GM12878 (cell line): ENCODE results near the gene INPP1. TPM values are rescaled to one million over a fixed set of nuclear protein-coding genes. Genes with fewer than 3 reads are reported as not detected.
A peak's percentile ranks its signal among the peaks of the same experiment; 100 is the strongest.

Experiments
- ATAC-seq: fragments of 200-7000 bp; cut with Tn5 transposase; 3 replicates; pipeline ENCODE4 v1.9.1; 2020; ENCODE audit warnings: mild to moderate bottlenecking, moderate library complexity
- Bru-seq: library from RNA; stranded (reverse); fragments of 400-500 nt; gene quantifications from one replicate; lab custom pipeline; 2021; lab: Mats Ljungman, UMichigan
- BruChase-seq, 2 experiments: library from RNA; stranded (reverse); fragments of 400-500 nt; gene quantifications; one replicate each; lab custom pipeline; 2021; lab: Mats Ljungman, UMichigan
- BruUV-seq: library from RNA; stranded (reverse); fragments of 400-500 nt; replicated peaks from 2 replicates; lab custom pipeline; 2021; lab: Mats Ljungman, UMichigan
- CTCF ChIA-PET: fragments of 300-600 bp; sonication (Branson Sonifier 250); formaldehyde crosslinking; extraction: SDS; loops from one replicate; lab custom pipeline; 2021; ENCODE audit warnings: inconsistent platforms; lab: Yijun Ruan, JAX
- POLR2A ChIA-PET: fragments of 350-600 bp; formaldehyde crosslinking; extraction: SDS; loops from one replicate; lab custom pipeline; 2021; ENCODE audit warnings: inconsistent platforms; lab: Charles Lee
- RAD21 ChIA-PET: fragments of 300-600 bp; sonication (Branson Sonifier 250); formaldehyde crosslinking; loops from one replicate; lab custom pipeline; 2023; ENCODE audit warnings: antibody characterized with exemption; ENCODE audit not compliant: unreplicated experiment; lab: Charles Lee
- SMC1A ChIA-PET: fragments of 300-600 bp; sonication (Branson Sonifier 250); formaldehyde crosslinking; loops from one replicate; lab custom pipeline; 2023; ENCODE audit not compliant: unreplicated experiment, uncharacterized antibody; lab: Charles Lee
- DNase-seq: peaks from one replicate; pipeline ENCODE4 v3.0.0-alpha.2; 2011; ENCODE audit warnings: low read depth, low spot score
- FAIRE-seq: peaks from 3 replicates; lab custom pipeline; 2011; peaks lifted over from hg19 to GRCh38; lab: Jason Lieb, UNC
- H2AFZ ChIP-seq: 2 replicates; pipeline ENCODE4 v1.6.0; 2011; ENCODE audit warnings: low read depth, low read length, control low read depth; ENCODE audit not compliant: control insufficient read depth
- H3K27ac ChIP-seq: 2 replicates; pipeline ENCODE4 v1.5.1; 2011; ENCODE audit warnings: control low read depth; ENCODE audit not compliant: control insufficient read depth, insufficient read depth
- H3K27me3 ChIP-seq, 2 experiments: replicated peaks in 1 of 2; 2 replicates each; pipeline versions ENCODE4 v1.6.0 to v1.6.1; 2011; ENCODE audit warnings: low read length in 1 of 2; ENCODE audit not compliant: control insufficient read depth in 2 of 2, insufficient read depth in 2 of 2
- H3K36me3 ChIP-seq, 2 experiments: 2 replicates each; pipeline ENCODE4 v1.5.1; 2011; ENCODE audit warnings: low read length in 1 of 2; ENCODE audit not compliant: control insufficient read depth in 2 of 2, insufficient read depth in 2 of 2
- H3K4me1 ChIP-seq: 2 replicates; pipeline ENCODE4 v1.6.1; 2011; ENCODE audit warnings: mild to moderate bottlenecking, low read length, moderate library complexity, mixed read lengths; ENCODE audit not compliant: control insufficient read depth, insufficient read depth
- H3K4me2 ChIP-seq: 2 replicates; pipeline ENCODE4 v1.6.0; 2011; ENCODE audit warnings: control low read depth; ENCODE audit not compliant: control insufficient read depth, insufficient read depth
- H3K4me3 ChIP-seq: fragments of 200-600 bp; sonication (generic); 2 replicates; pipeline ENCODE4 v1.5.1; 2016
- H3K79me2 ChIP-seq: 2 replicates; pipeline ENCODE4 v1.6.0; 2011; ENCODE audit warnings: low read length; ENCODE audit not compliant: control insufficient read depth, insufficient read depth
- H3K9ac ChIP-seq: 2 replicates; pipeline ENCODE4 v1.8.0; 2011; ENCODE audit warnings: low read length, control low read depth, mixed read lengths; ENCODE audit not compliant: control insufficient read depth, insufficient read depth
- H3K9me3 ChIP-seq: replicated peaks from 3 replicates; pipeline ENCODE4 v1.5.1; 2011; ENCODE audit warnings: mild to moderate bottlenecking, low read length; ENCODE audit not compliant: control insufficient read depth, insufficient read depth
- H4K20me1 ChIP-seq: 2 replicates; pipeline ENCODE4 v1.6.0; 2011; ENCODE audit not compliant: control insufficient read depth, insufficient read depth
- ASH2L ChIP-seq: fragments of 300-600, 200-600 bp; sonication (generic); IDR thresholded peaks from 2 replicates; pipeline ENCODE4 v1.6.1; 2017; ENCODE audit warnings: low read depth, mild to moderate bottlenecking, borderline replicate concordance
- BACH1 ChIP-seq: fragments of 450-650 bp; IDR thresholded peaks from 2 replicates; pipeline ENCODE4 v1.6.1; 2017; ENCODE audit warnings: mild to moderate bottlenecking, borderline replicate concordance
- BHLHE40 ChIP-seq, 2 experiments: fragments of 450-650 bp in 1 of 2; IDR thresholded peaks; 2 replicates each; pipeline ENCODE4 v1.6.1; 2011 to 2017; ENCODE audit warnings: low read depth in 2 of 2, borderline replicate concordance in 1 of 2, improper control_type of control experiment in 1 of 2, low read length in 1 of 2, mild to moderate bottlenecking in 1 of 2
- CREB1 ChIP-seq: IDR thresholded peaks from 2 replicates; pipeline ENCODE4 v1.6.1; 2012; ENCODE audit warnings: low read depth, mild to moderate bottlenecking, inconsistent platforms
- EGR1 ChIP-seq, 2 experiments: IDR thresholded peaks; 1 replicate in 1 of 2; 2 replicates in 1 of 2; pipeline ENCODE4 v1.6.1; 2011 to 2012; ENCODE audit warnings: low read depth in 2 of 2, low read length in 2 of 2, borderline replicate concordance in 1 of 2, mild to moderate bottlenecking in 1 of 2, moderate library complexity in 1 of 2
- EP300 ChIP-seq, 2 experiments: fragments of 150-350 bp in 1 of 2; IDR thresholded peaks; 2 replicates each; pipeline ENCODE4 v1.6.1; 2011 to 2012; ENCODE audit warnings: low read depth in 2 of 2, low read length in 2 of 2, borderline replicate concordance in 1 of 2, improper control_type of control experiment in 1 of 2, inconsistent platforms in 1 of 2; ENCODE audit not compliant: control insufficient read depth in 1 of 2
- ESRRA ChIP-seq: IDR thresholded peaks from 2 replicates; pipeline ENCODE4 v1.6.1; 2012; ENCODE audit warnings: mild to moderate bottlenecking, low read length, improper control_type of control experiment
- EZH2 ChIP-seq: IDR thresholded peaks from 2 replicates; pipeline ENCODE4 v1.6.1; 2012; ENCODE audit warnings: low read depth, mild to moderate bottlenecking, control low read depth, inconsistent platforms, low read length, borderline replicate concordance; ENCODE audit not compliant: control insufficient read depth
- HDAC6 ChIP-seq: fragments of 200-600 bp; sonication (generic); IDR thresholded peaks from one replicate; pipeline ENCODE4 v1.8.0; 2017; ENCODE audit warnings: antibody characterized with exemption; ENCODE audit not compliant: unreplicated experiment
- IKZF1 ChIP-seq: fragments of 450-650 bp; conservative IDR thresholded peaks from 2 replicates; pipeline ENCODE4 v1.6.1; 2017; ENCODE audit warnings: antibody characterized with exemption, mild to moderate bottlenecking
- LARP7 ChIP-seq: fragments of 450-650 bp; IDR thresholded peaks from 2 replicates; pipeline ENCODE4 v1.6.1; 2017; ENCODE audit warnings: mild to moderate bottlenecking
- NR2F1 ChIP-seq: fragments of 450-650 bp; conservative IDR thresholded peaks from 2 replicates; pipeline ENCODE4 v1.6.1; 2017; ENCODE audit warnings: mild to moderate bottlenecking
- POLR2A ChIP-seq: IDR thresholded peaks from 2 replicates; pipeline ENCODE4 v1.6.1; 2011; ENCODE audit warnings: low read depth, mild to moderate bottlenecking, low read length
- SIN3A ChIP-seq: IDR thresholded peaks from 2 replicates; pipeline ENCODE4 v1.6.1; 2012; ENCODE audit warnings: low read depth, low read length, improper control_type of control experiment
- WGBS: methylation state at CpG from one replicate; pipeline ENCODE4 v1.1.6; 2016; ENCODE audit warnings: low lambda C conversion rate; ENCODE audit not compliant: insufficient replicate concordance, insufficient coverage; ENCODE audit errors: missing lambda C conversion rate; 5-methylcytosine and 5-hydroxymethylcytosine counted together
- in situ Hi-C: fragments of 300-500 bp; cut with MboI; formaldehyde crosslinking; loops from 9 replicates; pipeline ENCODE4 v1.14.3; 2018; ENCODE audit warnings: mixed read lengths
- intact Hi-C: fragments of 100-400 bp; cut with micrococcal nuclease; formaldehyde crosslinking; loops from one replicate; pipeline ENCODE4 v1.14.2; 2022; ENCODE audit not compliant: unreplicated experiment
- long read RNA-seq, 2 experiments: library from polyadenylated mRNA; unstranded; transcript quantifications; one replicate each; pipeline ENCODE4 v2.0.0, GENCODE V29; 2019 to 2020
- polyA minus RNA-seq, 3 experiments: library from RNA; depleted of rRNA, polyadenylated mRNA; stranded (reverse); fragments of >200 nt; gene quantifications; 2 replicates each; pipeline ENCODE4 v1.2.3, GENCODE V29; 2011
- polyA plus RNA-seq, 11 experiments: library from polyadenylated mRNA; depleted of rRNA in 4 of 11; unstranded in 6 of 11; stranded (reverse) in 5 of 11; fragments of >200 nt; fragmentation: Nextera tagmentation in 4 of 11; fragmentation: Illumina TruSeq in 1 of 11; extraction: Ambion mirVana in 4 of 11; extraction: Trizol in 1 of 11; gene quantifications; 1 replicate in 1 of 11; 2 replicates in 10 of 11; pipeline versions ENCODE4 v1.2.1 to v1.2.3, GENCODE V29; 2011 to 2016; ENCODE audit warnings: inconsistent platforms in 2 of 11, missing spikeins in 2 of 11, low read depth in 1 of 11
- total RNA-seq, 4 experiments: library from RNA; depleted of rRNA in 3 of 4; stranded (reverse); fragments of >200 nt in 3 of 4; fragmentation: Illumina TruSeq in 1 of 4; extraction: Trizol in 1 of 4; gene quantifications; 2 replicates each; pipeline versions ENCODE4 v1.2.1 to v1.2.3, GENCODE V29; 2013 to 2021
- TF ChIP-seq, protein P1 (sequence below): IDR thresholded peaks from 2 replicates; pipeline ENCODE4 v1.6.1; 2012; ENCODE audit warnings: low read depth, low read length, improper control_type of control experiment

The INPP1 gene, protein sequence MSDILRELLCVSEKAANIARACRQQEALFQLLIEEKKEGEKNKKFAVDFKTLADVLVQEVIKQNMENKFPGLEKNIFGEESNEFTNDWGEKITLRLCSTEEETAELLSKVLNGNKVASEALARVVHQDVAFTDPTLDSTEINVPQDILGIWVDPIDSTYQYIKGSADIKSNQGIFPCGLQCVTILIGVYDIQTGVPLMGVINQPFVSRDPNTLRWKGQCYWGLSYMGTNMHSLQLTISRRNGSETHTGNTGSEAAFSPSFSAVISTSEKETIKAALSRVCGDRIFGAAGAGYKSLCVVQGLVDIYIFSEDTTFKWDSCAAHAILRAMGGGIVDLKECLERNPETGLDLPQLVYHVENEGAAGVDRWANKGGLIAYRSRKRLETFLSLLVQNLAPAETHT
- total RNA-seq (2013; cell fraction: nucleolus; rRNA removed) = 4.8 and 8.3 TPM in 2 replicates
- total RNA-seq (2014; rRNA removed) = 6.7 and 7.4 TPM in 2 replicates
- total RNA-seq (2014; rRNA removed; fragmentation: Illumina TruSeq; extraction: Trizol) = 9.7 and 10.8 TPM in 2 replicates
- total RNA-seq (2021) = 9.0 and 9.9 TPM in 2 replicates
- polyA plus RNA-seq (2011; ENCODE audit: low read depth) = 5.4 TPM
- polyA plus RNA-seq (2011; rRNA removed) = 16.6 and 16.7 TPM in 2 replicates
- 10.1 and 10.2 TPM in 2 replicates for polyA plus RNA-seq (2011; cell fraction: cytosol; rRNA removed)
- polyA plus RNA-seq (2011; cell fraction: nucleus; rRNA removed) = 14.2 and 18.5 TPM in 2 replicates
- polyA plus RNA-seq (2012) = 6.3 and 7.7 TPM in 2 replicates
- polyA plus RNA-seq (2014; fragmentation: Illumina TruSeq; extraction: Trizol) = 17.9 and 23.6 TPM in 2 replicates
- 1 to 10 TPM; 3.3 to 8.9 TPM for polyA plus RNA-seq (2014; fragmentation: Nextera tagmentation; extraction: Ambion mirVana)
- polyA plus RNA-seq (2014; rRNA removed) = 12.3 and 13.2 TPM in 2 replicates
- polyA plus RNA-seq (2016; fragmentation: Nextera tagmentation; extraction: Ambion mirVana) = 10 to 100 TPM; 13.2 to 13.3 TPM
- 5.4 and 6.3 TPM in 2 replicates for polyA minus RNA-seq (2011; rRNA and poly(A)+ RNA removed)
- polyA minus RNA-seq (2011; cell fraction: cytosol; rRNA and poly(A)+ RNA removed) = 4.4 and 5.9 TPM in 2 replicates
- polyA minus RNA-seq (2011; cell fraction: nucleus; rRNA and poly(A)+ RNA removed) = 4.2 and 10.0 TPM in 2 replicates
- percentile 58 among the genes with signal in this experiment for Bru-seq, nascent RNA
- BruChase-seq, experiment 1, labeled RNA remaining after a 6-hour chase = percentile 53 among the genes with signal in this experiment
- BruChase-seq, experiment 2, labeled RNA remaining after a 2-hour chase = percentile 55 among the genes with signal in this experiment
- long read RNA-seq, experiment 1, transcript INPP1-201 (6 exons, 1,919 nt) = major isoform, 18 of 37 reads
- long read RNA-seq, experiment 1, partial matches to known transcripts = 10 of 37 reads
- long read RNA-seq, experiment 1, other reads (novel, unspliced or antisense) = 5 of 37 reads
- long read RNA-seq, experiment 2, transcript INPP1-201 (6 exons, 1,919 nt) = major isoform, 36 of 142 reads
- long read RNA-seq, experiment 2, transcript INPP1-202 (7 exons, 2,162 nt) = minor isoform, 6 of 142 reads
- long read RNA-seq, experiment 2, partial matches to known transcripts = 75 of 142 reads
- long read RNA-seq, experiment 2, other reads (novel, unspliced or antisense) = 24 of 142 reads

DNA sequence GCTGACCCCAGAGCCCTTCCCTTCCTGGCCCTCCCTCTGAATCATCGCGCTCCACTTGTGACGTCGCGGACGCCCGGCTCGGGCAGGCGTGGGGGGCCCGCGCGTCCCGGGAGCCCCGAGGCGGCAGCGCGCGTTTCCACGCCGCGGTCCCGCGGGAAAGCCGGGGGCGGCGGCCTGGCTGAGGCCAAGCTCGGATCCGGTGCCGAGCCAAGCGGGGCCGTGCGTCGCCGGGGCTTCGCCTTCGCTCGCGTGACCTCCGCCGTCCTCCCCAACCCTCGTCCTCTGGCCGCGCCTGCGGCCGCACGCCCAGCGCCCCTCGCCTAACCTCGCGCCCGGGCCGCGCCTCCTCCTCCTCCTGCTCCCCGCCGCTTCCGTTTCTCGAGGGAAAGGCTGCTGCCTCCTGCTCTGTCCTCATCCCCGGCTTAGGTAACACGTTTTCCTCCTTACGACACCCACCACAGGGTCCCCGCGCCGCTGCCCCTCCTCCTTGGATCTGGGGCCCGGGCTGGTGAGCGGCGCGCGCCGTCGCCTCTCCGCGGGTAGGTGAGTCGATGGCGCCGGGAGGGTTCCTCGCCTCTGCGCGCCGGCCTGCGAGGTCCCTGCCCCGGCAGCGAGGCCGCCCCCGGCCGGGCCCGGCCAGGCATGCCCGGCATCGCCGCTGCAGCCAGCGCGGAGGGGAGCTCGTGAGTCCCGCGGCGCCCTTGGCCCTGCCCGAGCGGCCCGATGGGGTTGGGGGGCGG is at the start of gene INPP1:
Gene INPP1, plus strand, starts transcription at position 54 of the 740 bp plus-strand sequence. CDS start 16,514 bp downstream, outside the sequence.
- Histone ChIP-seq H3K79me2 (no peaks in the 10 kb centered on the region), H3K27me3 (no peaks in the 10 kb centered on the region), H3K4me3 (peak within 1 kb of the TSS; percentile 77), H3K4me2 (peak within 1 kb of the TSS; percentile 91), H3K9ac (peak within 1 kb of the TSS; percentile 70), H3K9me3 (no peaks in the 10 kb centered on the region), H2AFZ (peak within 1 kb of the TSS; percentile 90), H3K36me3 (no peaks in the 10 kb centered on the region), H4K20me1 (no peaks in the 10 kb centered on the region), H3K27ac (peak within 1 kb of the TSS; percentile 44; the same call in 1 of the 2 replicates), H3K4me1 (peaks cover 8% of the 10 kb centered on the region; the same call in 1 of the 2 replicates)
- RAD21 ChIA-PET = interaction anchor here (0.8 to 3.1 kb wide), 20 partner anchors 9 to 668 kb away, joined by 3 to 36 read pairs (median 4); partner anchors contain the start of gene HIBCH
- WGBS = 1% methylated on average over 64 of the region's 99 CpGs
- CTCF ChIA-PET = interaction anchor here (0.7 to 5.8 kb wide), 21 partner anchors 11 to 464 kb away, joined by 3 to 48 read pairs (median 8); partner anchors contain the start of gene HIBCH
- no peak for DNase-seq
- SMC1A ChIA-PET = interaction anchor here (0.7 to 5.2 kb wide), 15 partner anchors 11 to 301 kb away, joined by 3 to 46 read pairs (median 4); partner anchors contain the start of gene HIBCH
- in situ Hi-C loops = no loop called here
- FAIRE-seq = no peak
- intact Hi-C loops = no loop called here
- no TSS peak for BruUV-seq
- ATAC-seq = peak; percentile 83
- POLR2A ChIA-PET = interaction anchor here (0.6 to 3.1 kb wide), 7 partner anchors 10 to 457 kb away, joined by 3 to 15 read pairs (median 8); partner anchors contain the start of gene HIBCH
- TF ChIP-seq POLR2A (peak; percentile 53), SIN3A (0 out of 2 replicates have a peak, but pooled peaks have one; percentile 53), IKZF1 (peak; percentile 90), HDAC6 (peak; percentile 81), CREB1 (peak; percentile 52; the same call in 1 of the 2 replicates), BACH1 (peak; percentile 84), ASH2L (0 out of 2 replicates have a peak, but pooled peaks have one; percentile 54), EZH2 (no peak), NR2F1 (peak; percentile 72), EP300 (IDR thresholded peaks at IDR 0.05; ENCODE audit: borderline replicate concordance in 1 of 2, control insufficient read depth in 1 of 2, low read depth in 2 of 2, low read length in 2 of 2) (0 out of 4 replicates have a peak, but pooled peaks of 1 of the 2 experiments have one; percentile 17), ESRRA (no peak), BHLHE40 (IDR thresholded peaks at IDR 0.05; ENCODE audit: borderline replicate concordance in 1 of 2, low read depth in 2 of 2, low read length in 1 of 2) (peak; percentile 69 to 94; a peak in 3 of 4 replicates), LARP7 (0 out of 2 replicates have a peak, but pooled peaks have one; percentile 57), EGR1 (IDR thresholded peaks at IDR 0.05; ENCODE audit: borderline replicate concordance in 1 of 2, low read depth in 2 of 2, low read length in 2 of 2) (peak in 1 of 2 experiments; percentile 27; a peak in 1 of 3 replicates)
- TF ChIP-seq, protein P1, sequence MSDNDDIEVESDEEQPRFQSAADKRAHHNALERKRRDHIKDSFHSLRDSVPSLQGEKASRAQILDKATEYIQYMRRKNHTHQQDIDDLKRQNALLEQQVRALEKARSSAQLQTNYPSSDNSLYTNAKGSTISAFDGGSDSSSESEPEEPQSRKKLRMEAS = peak; percentile 65
